SK-N-SH treated with all-trans-retinoic acid at 6 μM for 48 hours (cell line): ENCODE measurements around the gene M1AP.

ENCODE experiments used
- ATAC-seq: fragments of 200-7000 bp; cut with Tn5 transposase; 3 replicates; pipeline ENCODE4 v1.9.1; 2020; ENCODE audit warnings: mild to moderate bottlenecking, moderate library complexity
- ARNTL ChIP-seq: fragments of 450-650 bp; formaldehyde crosslinking; IDR thresholded peaks from 2 replicates; pipeline ENCODE4 v1.5.0; 2020; ENCODE audit warnings: low read depth, mild to moderate bottlenecking, moderate library complexity, borderline replicate concordance
- BACH2 ChIP-seq: fragments of 250-450 bp; sonication (Bioruptor Pico); IDR thresholded peaks from 2 replicates; pipeline ENCODE4 v1.9.0; 2021; ENCODE audit warnings: mild to moderate bottlenecking, borderline replicate concordance
- CREB5 ChIP-seq: fragments of 250-450 bp; sonication (Bioruptor Pico); IDR thresholded peaks from 2 replicates; pipeline ENCODE4 v1.5.1; 2020; ENCODE audit warnings: low read depth, mild to moderate bottlenecking, moderate library complexity
- CSDC2 ChIP-seq: fragments of 250-450 bp; sonication (Bioruptor Pico); IDR thresholded peaks from 2 replicates; pipeline ENCODE4 v1.5.0; 2020; ENCODE audit warnings: mild to moderate bottlenecking, moderate library complexity
- CSRNP3 ChIP-seq: fragments of 250-450 bp; sonication (Bioruptor Pico); IDR thresholded peaks from 2 replicates; pipeline ENCODE4 v1.5.1; 2021; ENCODE audit warnings: mild to moderate bottlenecking, moderate library complexity
- ISL1 ChIP-seq: fragments of 250-450 bp; sonication (Bioruptor Pico); IDR thresholded peaks from 2 replicates; pipeline ENCODE4 v2.1.2; 2022; ENCODE audit warnings: mild to moderate bottlenecking, moderate library complexity
- OSR1 ChIP-seq: fragments of 250-450 bp; sonication (Bioruptor Pico); IDR thresholded peaks from 2 replicates; pipeline ENCODE4 v1.8.0; 2022; ENCODE audit warnings: moderate library complexity, mild to moderate bottlenecking, inconsistent platforms
- PATZ1 ChIP-seq: fragments of 250-450 bp; sonication (Bioruptor Pico); IDR thresholded peaks from 2 replicates; pipeline ENCODE4 v1.8.0; 2020; ENCODE audit warnings: mild to moderate bottlenecking, moderate library complexity, borderline replicate concordance
- POU6F1 ChIP-seq: fragments of 250-450 bp; sonication (Bioruptor Pico); IDR thresholded peaks from 2 replicates; pipeline ENCODE4 v1.8.0; 2021; ENCODE audit warnings: low read depth, mild to moderate bottlenecking, moderate library complexity, borderline replicate concordance
- PPARA ChIP-seq: fragments of 250-450 bp; sonication (Bioruptor Pico); IDR thresholded peaks from 2 replicates; pipeline ENCODE4 v1.5.0; 2020; ENCODE audit warnings: mild to moderate bottlenecking, borderline replicate concordance
- RARB ChIP-seq: fragments of 250-450 bp; sonication (Bioruptor Pico); IDR thresholded peaks from 2 replicates; pipeline ENCODE4 v1.8.0; 2021; ENCODE audit warnings: mild to moderate bottlenecking, moderate library complexity
- SNAI2 ChIP-seq: fragments of 250-450 bp; sonication (Bioruptor Pico); IDR thresholded peaks from 2 replicates; pipeline ENCODE4 v1.5.0; 2020; ENCODE audit warnings: mild to moderate bottlenecking, moderate library complexity
- TCF4 ChIP-seq: fragments of 250-450 bp; sonication (Bioruptor Pico); IDR thresholded peaks from 2 replicates; pipeline ENCODE4 v1.8.0; 2021; ENCODE audit warnings: mild to moderate bottlenecking, moderate library complexity, borderline replicate concordance
- TOX ChIP-seq: fragments of 250-450 bp; sonication (Bioruptor Pico); IDR thresholded peaks from 2 replicates; pipeline ENCODE4 v1.8.0; 2021; ENCODE audit warnings: mild to moderate bottlenecking, moderate library complexity, borderline replicate concordance
- TSHZ2 ChIP-seq: fragments of 250-450 bp; sonication (Bioruptor Pico); IDR thresholded peaks from 2 replicates; pipeline ENCODE4 v1.5.0; 2020; ENCODE audit warnings: mild to moderate bottlenecking, moderate library complexity
- ZC3H10 ChIP-seq: fragments of 250-450 bp; sonication (Bioruptor Pico); IDR thresholded peaks from 2 replicates; pipeline ENCODE4 v1.5.1; 2021; ENCODE audit warnings: mild to moderate bottlenecking, moderate library complexity
- ZFP3 ChIP-seq: fragments of 250-450 bp; sonication (Bioruptor Pico); IDR thresholded peaks from 2 replicates; pipeline ENCODE4 v1.5.0; 2020; ENCODE audit warnings: mild to moderate bottlenecking, moderate library complexity
- ZFP30 ChIP-seq: fragments of 450-650 bp; formaldehyde crosslinking; IDR thresholded peaks from 2 replicates; pipeline ENCODE4 v1.5.0; 2022; ENCODE audit warnings: mild to moderate bottlenecking, moderate library complexity
- ZNF565 ChIP-seq: fragments of 450-650 bp; formaldehyde crosslinking; conservative IDR thresholded peaks from 2 replicates; pipeline ENCODE4 v1.5.0; 2020; ENCODE audit warnings: low read depth, mild to moderate bottlenecking, moderate library complexity

The M1AP gene

DNA sequence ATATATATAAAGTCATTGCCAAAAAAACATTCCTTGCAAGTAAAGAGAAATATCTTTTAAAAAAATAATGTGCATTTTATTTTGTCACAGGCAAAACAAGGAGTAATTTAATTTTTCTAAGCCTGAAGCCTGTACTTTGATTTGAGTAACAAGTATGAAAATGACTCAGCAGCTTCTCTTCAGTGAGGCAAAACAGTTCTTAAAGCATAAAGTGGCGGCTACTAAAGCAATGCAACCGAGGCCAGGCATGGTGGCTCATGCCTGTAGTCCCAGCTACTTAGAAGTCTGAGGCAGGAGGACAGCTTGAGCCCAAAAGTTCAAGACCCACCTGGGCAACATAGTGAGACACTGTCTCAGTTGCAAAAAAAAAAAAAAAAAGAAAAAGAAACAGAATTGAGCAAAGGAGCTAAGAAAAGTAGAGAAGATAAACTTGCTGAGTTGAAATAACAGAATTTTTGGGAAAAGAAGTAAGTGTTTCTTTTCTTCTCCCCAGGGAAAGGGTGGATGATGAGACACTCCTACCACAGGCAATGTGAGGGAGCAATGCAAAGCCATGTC, 64.0 kb downstream of the M1AP start:
- no peak for TF ChIP-seq BACH2 (CRISPR knock-in tag)
- TF ChIP-seq ZFP30 (CRISPR knock-in tag): no peak
- no peak for TF ChIP-seq CSDC2 (CRISPR knock-in tag)
- no peak for TF ChIP-seq TOX
- TF ChIP-seq PPARA (CRISPR knock-in tag): no peak
- TF ChIP-seq ZFP3 (CRISPR knock-in tag): no peak
- TF ChIP-seq TSHZ2 (CRISPR knock-in tag): no peak
- TF ChIP-seq TCF4 (CRISPR knock-in tag): no peak
- TF ChIP-seq ARNTL (CRISPR knock-in tag): no peak
- TF ChIP-seq ISL1: no peak
- TF ChIP-seq RARB (CRISPR knock-in tag): no peak
- peak; percentile 67 for ATAC-seq

GRCh38 chr2:74583504-74583903, 64.6 kb downstream of the M1AP start:
- TF ChIP-seq PPARA (CRISPR knock-in tag) (no peak), ARNTL (CRISPR knock-in tag) (no peak), SNAI2 (CRISPR knock-in tag) (no peak), CSRNP3 (CRISPR knock-in tag) (no peak), TSHZ2 (CRISPR knock-in tag) (no peak), ZNF565 (CRISPR knock-in tag) (no peak), BACH2 (CRISPR knock-in tag) (no peak), POU6F1 (CRISPR knock-in tag) (no peak), ZC3H10 (no peak), CSDC2 (CRISPR knock-in tag) (no peak), OSR1 (no peak), CREB5 (no peak)
- peak; percentile 74 for ATAC-seq

- ATAC-seq: no peak
- no peak for TF ChIP-seq BACH2 (CRISPR knock-in tag)
These were observed 65.9 kb downstream of the M1AP start for GRCh38 chr2:74582184-74582583.

DNA sequence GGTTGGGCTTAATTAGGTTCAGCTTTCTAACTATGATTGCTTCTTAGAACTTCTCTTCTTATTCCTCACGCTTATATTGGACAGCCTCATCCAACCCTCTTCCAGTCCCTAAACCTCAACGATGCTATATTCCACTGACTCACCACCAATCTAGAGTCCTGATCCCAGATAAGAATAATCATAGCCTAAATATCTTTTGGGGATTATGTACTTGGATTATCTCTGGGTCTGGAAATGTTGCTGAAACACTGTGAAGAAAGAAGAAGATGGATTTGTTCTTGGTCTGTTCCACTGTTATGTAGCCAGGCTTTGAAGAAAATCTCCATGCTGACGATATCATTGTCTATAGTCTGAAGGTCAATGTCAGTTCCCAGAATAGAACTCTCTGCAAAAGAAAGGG, 66.7 kb downstream of the M1AP start:
- ATAC-seq: no peak
- TF ChIP-seq ZFP3 (CRISPR knock-in tag) (no peak), CREB5 (no peak), SNAI2 (CRISPR knock-in tag) (no peak), ISL1 (no peak), PATZ1 (CRISPR knock-in tag) (no peak)
